Left kidney (tissue), 2 donors: ENCODE measurements around the gene ORAI2. TPM values are rescaled to one million over a fixed set of nuclear protein-coding genes. Genes with fewer than 3 reads are reported as not detected.
"Not testable (repeated sequence)": the region's sequence is repeated elsewhere in the genome, so short reads cannot be mapped to it uniquely, and the experiment has no call there.

Source experiments
- DNase-seq: peaks from one replicate; pipeline ENCODE4 v3.0.0-alpha.2; 2013
- polyA plus RNA-seq: library from polyadenylated mRNA; unstranded; fragments of 120-200 nt; gene quantifications from one replicate; pipeline ENCODE4 v1.2.1, GENCODE V29; 2013; ENCODE audit not compliant: insufficient read length

ORAI2 gene
- polyA plus RNA-seq, 1 donor: 17.0 TPM

DNA sequence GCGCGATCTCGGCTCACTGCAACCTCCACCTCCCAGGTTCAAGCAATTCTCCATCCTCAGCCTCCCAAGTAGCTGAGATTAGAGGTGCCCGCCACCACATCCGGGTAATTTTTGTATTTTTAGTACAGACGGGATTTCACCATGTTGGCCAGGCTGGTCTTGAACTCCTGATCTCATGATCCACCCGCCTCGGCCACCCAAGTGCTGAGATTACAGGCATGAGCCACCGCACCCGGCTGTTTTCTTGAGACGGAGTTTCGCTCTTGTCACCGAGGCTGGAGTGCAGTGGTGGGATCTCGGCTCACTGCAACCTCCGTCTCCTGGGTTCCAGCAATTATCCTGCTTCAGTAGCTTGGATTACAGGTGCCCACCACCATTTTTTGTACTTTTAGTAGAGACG lies 64.9 kb downstream of the ORAI2 start:
- DNase-seq: not testable (repeated sequence)

- DNase-seq: not testable (repeated sequence)
Measured at GRCh38 chr7:102503141-102503540, 69.8 kb downstream of the ORAI2 start.

DNA sequence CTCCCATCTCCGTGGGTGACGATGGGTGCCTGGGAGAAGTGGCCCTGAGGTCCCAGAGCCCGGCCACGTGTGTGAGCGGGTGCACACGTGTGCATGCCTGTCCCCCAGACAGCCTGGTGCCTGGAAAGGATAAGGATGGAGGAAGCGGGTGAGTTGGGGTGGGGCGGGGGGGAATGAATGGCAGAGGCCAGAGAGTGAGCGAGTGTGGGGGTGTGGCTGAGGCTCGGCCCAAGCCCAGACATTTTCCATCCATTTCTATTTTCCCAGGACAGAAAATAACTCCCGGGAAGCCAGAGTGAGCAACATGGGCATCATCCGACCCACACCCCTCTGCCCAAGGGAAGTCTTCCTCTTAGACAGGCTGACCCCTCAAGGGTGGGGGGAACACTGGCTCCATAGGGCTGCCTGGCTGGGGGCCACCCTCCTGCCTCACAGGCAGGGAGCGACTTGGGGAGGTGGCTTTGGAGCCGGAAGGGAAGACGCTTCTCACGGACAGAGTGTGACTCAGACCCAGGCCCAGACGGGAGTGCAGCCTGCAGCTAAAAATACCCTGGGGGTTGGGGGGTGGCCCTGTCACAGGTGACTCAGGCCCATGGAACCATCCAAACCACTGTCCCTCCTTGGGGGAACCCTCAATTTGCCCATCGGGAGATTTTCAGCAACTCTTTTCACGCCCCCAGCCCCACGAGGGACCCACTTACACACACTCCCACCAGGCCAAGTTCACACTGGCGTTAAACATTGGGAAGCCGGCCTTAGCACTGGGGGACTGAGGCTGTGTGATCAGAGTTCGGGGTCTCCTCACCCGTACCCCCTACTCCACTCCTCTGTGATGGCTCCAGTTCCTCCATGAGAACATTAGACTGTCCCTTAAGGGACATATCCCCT lies 72.2 kb downstream of the ORAI2 start:
- not testable (repeated sequence) for DNase-seq

Other genes starting within 250 kb of the ORAI2 start
- 2.5 TPM for gene SH2B2, start 146.7 kb upstream of the ORAI2 start, polyA plus RNA-seq
- gene SPDYE6, start 77.1 kb upstream of the ORAI2 start, polyA plus RNA-seq: 6.3 TPM
- gene PRKRIP1, start 37.2 kb upstream of the ORAI2 start, polyA plus RNA-seq: 42.4 TPM
- 9.1 TPM for gene ALKBH4, start 31.3 kb downstream of the ORAI2 start, polyA plus RNA-seq
- 17.8 TPM for gene LRWD1, start 31.4 kb downstream of the ORAI2 start, polyA plus RNA-seq
- gene POLR2J, start 45.3 kb downstream of the ORAI2 start, polyA plus RNA-seq: 18.7 TPM
- 8.6 TPM for gene RASA4B, start 84.2 kb downstream of the ORAI2 start, polyA plus RNA-seq
- 18.5 TPM for gene UPK3BL2, start 110.1 kb downstream of the ORAI2 start, polyA plus RNA-seq
- 14.8 TPM for gene SPDYE2, start 117.7 kb downstream of the ORAI2 start, polyA plus RNA-seq
- gene POLR2J3, start 139.0 kb downstream of the ORAI2 start, polyA plus RNA-seq: 91.1 TPM
- 38.8 TPM for gene RASA4, start 183.2 kb downstream of the ORAI2 start, polyA plus RNA-seq
- 23.5 TPM for gene UPK3BL1, start 209.2 kb downstream of the ORAI2 start, polyA plus RNA-seq
- 3.8 TPM for gene SPDYE2B, start 216.7 kb downstream of the ORAI2 start, polyA plus RNA-seq
- gene POLR2J2, start 238.1 kb downstream of the ORAI2 start, polyA plus RNA-seq: 4.4 TPM